Measurements from ENCODE around the gene NAT10. TPM values are rescaled to one million over a fixed set of nuclear protein-coding genes. Genes with fewer than 3 reads are reported as not detected.

Gene NAT10
- total and polyA plus RNA-seq, 5 experiments from 2014 or later, result 25.2 to 92.8 (median 56.7) TPM

- Mint-ChIP-seq H3K36me3 (peaks cover 0 to 29% (median 3%) of the 10 kb centered on the region in 3 donors), H3K4me3 (no peak overlapping the region), H3K27me3 (no peaks in the 10 kb centered on the region), H3K9me3 (no peaks in the 10 kb centered on the region), H3K27ac (peak overlapping the region in 6 of 10 donors; percentile 11 to 91 (median 41)), H3K4me1 (peaks cover 11 to 20% (median 14%) of the 10 kb centered on the region in 4 donors)
- DNase-seq (peak in 1 of 10 donors; percentile 35), ATAC-seq (no peak)
- POLR2A ChIA-PET, result no interaction called here
These were observed 46.8 kb downstream of the NAT10 start for GRCh38 chr11:34151916-34152845.

- POLR2A ChIA-PET, result no interaction called here
- H3K27me3 Mint-ChIP-seq, result no peaks in the 10 kb centered on the region
- DNase-seq (peak in 1 of 10 donors; percentile 35), ATAC-seq (no peak)
- peak overlapping the region in 3 of 10 donors; percentile 44 to 91 (median 90) for H3K27ac Mint-ChIP-seq
- peaks cover 17 to 28% (median 23%) of the 10 kb centered on the region in 4 donors for H3K4me1 Mint-ChIP-seq
- peaks cover 0 to 9% (median 0%) of the 10 kb centered on the region in 3 donors for H3K36me3 Mint-ChIP-seq
- H3K4me3 Mint-ChIP-seq, result no peak overlapping the region
- H3K9me3 Mint-ChIP-seq, result no peaks in the 10 kb centered on the region
These were observed 48.8 kb downstream of the NAT10 start for GRCh38 chr11:34154059-34154875.

- Mint-ChIP-seq H3K4me3 (no peak overlapping the region), H3K27me3 (no peaks in the 10 kb centered on the region), H3K4me1 (peaks cover 22 to 32% (median 31%) of the 10 kb centered on the region in 4 donors), H3K36me3 (peaks cover 0 to 6% (median 0%) of the 10 kb centered on the region in 3 donors), H3K27ac (peak overlapping the region in 3 of 10 donors; percentile 32 to 79 (median 41)), H3K9me3 (no peaks in the 10 kb centered on the region)
- POLR2A ChIA-PET, result no interaction called here
- DNase-seq (no peak), ATAC-seq (no peak)
These were observed 49.8 kb downstream of the NAT10 start for GRCh38 chr11:34155057-34155756.

- POLR2A ChIA-PET, result no interaction called here
- H3K9me3 Mint-ChIP-seq, result no peaks in the 10 kb centered on the region
- peaks cover 0 to 4% (median 0%) of the 10 kb centered on the region in 3 donors for H3K36me3 Mint-ChIP-seq
- H3K27me3 Mint-ChIP-seq, result no peaks in the 10 kb centered on the region
- peaks cover 22 to 32% (median 31%) of the 10 kb centered on the region in 4 donors for H3K4me1 Mint-ChIP-seq
- H3K27ac Mint-ChIP-seq, result peak overlapping the region in 2 of 10 donors; percentile 70 to 79
- no peak for ATAC-seq
- no peak for DNase-seq
- no peak overlapping the region for H3K4me3 Mint-ChIP-seq
These were observed 50.3 kb downstream of the NAT10 start for GRCh38 chr11:34155757-34156062.

- Mint-ChIP-seq H3K9me3 (no peaks in the 10 kb centered on the region), H3K4me1 (peaks cover 19 to 38% (median 31%) of the 10 kb centered on the region in 4 donors), H3K36me3 (peaks cover 0 to 4% (median 0%) of the 10 kb centered on the region in 3 donors), H3K27ac (peak overlapping the region in 2 of 10 donors; percentile 24 to 28), H3K4me3 (no peak overlapping the region), H3K27me3 (no peaks in the 10 kb centered on the region)
- no peak for DNase-seq
- POLR2A ChIA-PET, result no interaction called here
- ATAC-seq, result no peak
These were observed 51.7 kb downstream of the NAT10 start for GRCh38 chr11:34157163-34157562.

- no peaks in the 10 kb centered on the region for H3K27me3 Mint-ChIP-seq
- no peaks in the 10 kb centered on the region for H3K36me3 Mint-ChIP-seq
- no peak overlapping the region for H3K4me3 Mint-ChIP-seq
- POLR2A ChIA-PET, result no interaction called here
- ATAC-seq (peak; percentile 28 to 69), DNase-seq (peak in 3 of 10 donors; percentile 15 to 19 (median 18))
- peak overlapping the region in 5 of 10 donors; percentile 9 to 71 (median 56) for H3K27ac Mint-ChIP-seq
- no peaks in the 10 kb centered on the region for H3K9me3 Mint-ChIP-seq
- peaks cover 10 to 27% (median 22%) of the 10 kb centered on the region in 4 donors for H3K4me1 Mint-ChIP-seq
These were observed 53.2 kb downstream of the NAT10 start for GRCh38 chr11:34158661-34159060.

- no peak for DNase-seq
- Mint-ChIP-seq H3K36me3 (no peaks in the 10 kb centered on the region), H3K27me3 (no peaks in the 10 kb centered on the region), H3K4me1 (peaks cover 10 to 21% (median 17%) of the 10 kb centered on the region in 4 donors), H3K27ac (peak overlapping the region in 2 of 10 donors; percentile 33 to 40), H3K4me3 (no peak overlapping the region), H3K9me3 (no peaks in the 10 kb centered on the region)
- ATAC-seq, result no peak
- POLR2A ChIA-PET, result no interaction called here
These were observed 54.8 kb downstream of the NAT10 start for GRCh38 chr11:34160049-34160721.

- Mint-ChIP-seq H3K27me3 (no peaks in the 10 kb centered on the region), H3K36me3 (no peaks in the 10 kb centered on the region), H3K4me3 (no peak overlapping the region), H3K4me1 (peaks cover 10 to 21% (median 17%) of the 10 kb centered on the region in 4 donors), H3K9me3 (no peaks in the 10 kb centered on the region), H3K27ac (no peak overlapping the region)
- DNase-seq (no peak), ATAC-seq (no peak)
- POLR2A ChIA-PET, result no interaction called here
These were observed 55.4 kb downstream of the NAT10 start for GRCh38 chr11:34160791-34161190.

GRCh38 chr11:34161361-34161760 is 55.9 kb downstream of the NAT10 start:
- H3K27me3 Mint-ChIP-seq, result no peaks in the 10 kb centered on the region
- no peaks in the 10 kb centered on the region for H3K36me3 Mint-ChIP-seq
- POLR2A ChIA-PET, result no interaction called here
- H3K9me3 Mint-ChIP-seq, result no peaks in the 10 kb centered on the region
- ATAC-seq, result no peak
- H3K4me3 Mint-ChIP-seq, result no peak overlapping the region
- no peak overlapping the region for H3K27ac Mint-ChIP-seq
- peaks cover 10 to 21% (median 17%) of the 10 kb centered on the region in 4 donors for H3K4me1 Mint-ChIP-seq
- no peak for DNase-seq

- Mint-ChIP-seq H3K36me3 (no peaks in the 10 kb centered on the region), H3K4me3 (no peak overlapping the region), H3K9me3 (no peaks in the 10 kb centered on the region), H3K27me3 (no peaks in the 10 kb centered on the region), H3K27ac (no peak overlapping the region), H3K4me1 (peaks cover 10 to 21% (median 17%) of the 10 kb centered on the region in 4 donors)
- POLR2A ChIA-PET, result no interaction called here
- ATAC-seq, result no peak
- DNase-seq, result peak in 1 of 10 donors; percentile 12
These were observed 56.5 kb downstream of the NAT10 start for GRCh38 chr11:34161812-34162492.

- H3K27me3 Mint-ChIP-seq, result peaks cover 0 to 2% (median 0%) of the 10 kb centered on the region in 5 donors
- POLR2A ChIA-PET, result no interaction called here
- ATAC-seq, result no peak
These were observed 57.0 kb downstream of the NAT10 start for GRCh38 chr11:34162493-34162820.

GRCh38 chr11:34162856-34163255 is 57.4 kb downstream of the NAT10 start:
- Mint-ChIP-seq H3K27me3 (peaks cover 0 to 2% (median 0%) of the 10 kb centered on the region in 5 donors), H3K27ac (no peak overlapping the region), H3K9me3 (no peaks in the 10 kb centered on the region), H3K36me3 (no peaks in the 10 kb centered on the region), H3K4me3 (no peak overlapping the region), H3K4me1 (peaks cover 8 to 21% (median 17%) of the 10 kb centered on the region in 4 donors)
- ATAC-seq, result no peak
- DNase-seq, result no peak
- POLR2A ChIA-PET, result no interaction called here

More at GRCh38 chr11:34162493-34162820, 57.0 kb downstream of the NAT10 start:
- Mint-ChIP-seq H3K4me1 (peaks cover 8 to 21% (median 17%) of the 10 kb centered on the region in 4 donors), H3K9me3 (no peaks in the 10 kb centered on the region), H3K27ac (no peak overlapping the region), H3K36me3 (no peaks in the 10 kb centered on the region), H3K4me3 (no peak overlapping the region)
- no peak for DNase-seq
